K562 (cell line): ENCODE measurements around the gene YES1. TPM values are rescaled to one million over a fixed set of nuclear protein-coding genes. Genes with fewer than 3 reads are reported as not detected.
"Not testable (repeated sequence)": the region's sequence is repeated elsewhere in the genome, so short reads cannot be mapped to it uniquely, and the experiment has no call there.

Experiments
- ATAC-seq: fragments of 200-7000 bp; cut with Tn5 transposase; 3 replicates; pipeline ENCODE4 v1.9.1; 2020; ENCODE audit warnings: moderate library complexity
- BruUV-seq: library from RNA; stranded (reverse); fragments of 400-500 nt; replicated peaks from 2 replicates; lab custom pipeline; 2021; lab: Mats Ljungman, UMichigan
- CTCF ChIA-PET: fragments of 300-600 bp; formaldehyde crosslinking; extraction: SDS; loops from one replicate; lab custom pipeline; 2021; ENCODE audit warnings: low intra/inter-chr PET ratio; lab: Yijun Ruan, JAX
- POLR2A ChIA-PET: fragments of 300-600, 350-650 bp; sonication (Branson Sonifier 250); formaldehyde crosslinking; extraction: SDS; loops from one replicate; lab custom pipeline; 2021; ENCODE audit warnings: antibody characterized with exemption, inconsistent platforms; lab: Yijun Ruan, JAX
- DNase-seq, 4 experiments: peaks; one replicate each; pipeline versions ENCODE4 v3.0.0 to v3.0.0-alpha.2; 2011 to 2018; ENCODE audit warnings: low spot score in 3 of 4, mixed read lengths in 3 of 4; ENCODE audit errors: extremely low read depth in 1 of 4
- FAIRE-seq: peaks from 2 replicates; lab custom pipeline; 2011; peaks lifted over from hg19 to GRCh38; lab: Jason Lieb, UNC
- H2AFZ ChIP-seq: 2 replicates; pipeline ENCODE4 v1.6.0; 2011; ENCODE audit warnings: low read depth, low read length, control low read depth, inconsistent platforms
- H3K27ac ChIP-seq: fragments of 200-600 bp; 3 replicates; pipeline ENCODE4 v1.8.0; 2011; ENCODE audit warnings: low read depth, mild to moderate bottlenecking, control low read depth, inconsistent platforms, low read length, moderate library complexity, mixed read lengths; ENCODE audit errors: extremely low read depth
- H3K27me3 ChIP-seq, 2 experiments: fragments of 300-600 bp in 1 of 2; 2 replicates in 1 of 2; 3 replicates in 1 of 2; pipeline versions ENCODE4 v1.6.0 to v1.8.0; 2011; ENCODE audit warnings: inconsistent platforms in 2 of 2, low read length in 2 of 2, mild to moderate bottlenecking in 1 of 2, mixed read lengths in 1 of 2, moderate library complexity in 1 of 2; ENCODE audit not compliant: control insufficient read depth in 2 of 2, insufficient read depth in 2 of 2
- H3K36me3 ChIP-seq: fragments of 300-600 bp; 3 replicates; pipeline ENCODE4 v1.8.0; 2011; ENCODE audit warnings: mild to moderate bottlenecking, low read length, inconsistent platforms; ENCODE audit not compliant: control insufficient read depth, insufficient read depth
- H3K4me1 ChIP-seq, 2 experiments: fragments of 200-600 bp in 1 of 2; replicated peaks in 1 of 2; 2 replicates in 1 of 2; 3 replicates in 1 of 2; pipeline versions ENCODE4 v1.5.1 to v1.8.0; 2011; ENCODE audit warnings: inconsistent platforms in 2 of 2, low read length in 2 of 2, mild to moderate bottlenecking in 1 of 2, mixed read lengths in 1 of 2, moderate library complexity in 1 of 2; ENCODE audit not compliant: control insufficient read depth in 2 of 2, insufficient read depth in 2 of 2
- H3K4me2 ChIP-seq: 2 replicates; pipeline ENCODE4 v1.6.1; 2011; ENCODE audit warnings: low read length, control low read depth, inconsistent platforms, mixed read lengths; ENCODE audit not compliant: insufficient read depth
- H3K4me3 ChIP-seq: fragments of 200-600 bp; sonication (generic), shearing (Covaris generic); 2 replicates; pipeline ENCODE4 v1.5.1; 2016; ENCODE audit warnings: control low read depth, inconsistent platforms
- H3K79me2 ChIP-seq: fragments of 200-600 bp; 3 replicates; pipeline ENCODE4 v1.8.0; 2011; ENCODE audit warnings: low read length, inconsistent platforms; ENCODE audit not compliant: control insufficient read depth, insufficient read depth
- H3K9ac ChIP-seq, 2 experiments: 2 replicates each; pipeline versions ENCODE4 v1.6.0 to v1.6.1; 2011; ENCODE audit warnings: low read depth in 2 of 2, low read length in 2 of 2, control low read depth in 1 of 2, inconsistent platforms in 1 of 2, mild to moderate bottlenecking in 1 of 2, mixed read lengths in 1 of 2; ENCODE audit not compliant: insufficient read depth in 1 of 2
- H3K9me1 ChIP-seq: one replicate; pipeline ENCODE4 v1.6.0; 2011; ENCODE audit warnings: inconsistent platforms, mild to moderate bottlenecking, low read length, moderate library complexity; ENCODE audit not compliant: control insufficient read depth, insufficient read depth
- H3K9me3 ChIP-seq: replicated peaks from 2 replicates; pipeline ENCODE4 v1.5.1; 2011; ENCODE audit warnings: low read depth, low read length, inconsistent platforms; ENCODE audit not compliant: control insufficient read depth, insufficient read depth
- H4K20me1 ChIP-seq: replicated peaks from 2 replicates; pipeline ENCODE4 v1.6.1; 2011; ENCODE audit warnings: low read length, inconsistent platforms, mixed read lengths; ENCODE audit not compliant: control insufficient read depth, insufficient read depth
- CBFA2T2 ChIP-seq: fragments of 450-650 bp; conservative IDR thresholded peaks from 2 replicates; pipeline ENCODE4 v1.6.1; 2017; ENCODE audit warnings: mild to moderate bottlenecking
- CBFA2T3 ChIP-seq: fragments of 450-650 bp; IDR thresholded peaks from 2 replicates; pipeline ENCODE4 v1.6.1; 2017
- NCOR1 ChIP-seq: fragments of 450-650 bp; IDR thresholded peaks from 2 replicates; pipeline ENCODE4 v1.6.1; 2016; ENCODE audit warnings: mild to moderate bottlenecking, moderate library complexity
- TCF3 ChIP-seq: sonication (generic); formaldehyde crosslinking; IDR thresholded peaks from 2 replicates; pipeline ENCODE4 v1.4.0; 2020; ENCODE audit warnings: mild to moderate bottlenecking, missing genetic modification reagents
- USF2 ChIP-seq: sonication (generic); formaldehyde crosslinking; IDR thresholded peaks from 2 replicates; pipeline ENCODE4 v1.5.0; 2020; ENCODE audit warnings: missing genetic modification reagents
- ZNF384 ChIP-seq: IDR thresholded peaks from 2 replicates; pipeline ENCODE4 v1.6.1; 2012; ENCODE audit warnings: low read depth, low read length, improper control_type of control experiment
- WGBS: fragments of 100-300 bp; shearing (Covaris generic); methylation state at CpG from one replicate; pipeline ENCODE4 v1.1.6; 2016; ENCODE audit warnings: low coverage, mixed read lengths; ENCODE audit not compliant: insufficient coverage; ENCODE audit errors: missing lambda C conversion rate; 5-methylcytosine and 5-hydroxymethylcytosine counted together
- in situ Hi-C: fragments of 300-500 bp; cut with MboI; formaldehyde crosslinking; loops from 4 replicates; pipeline ENCODE4 v1.15.0; 2018; ENCODE audit warnings: inconsistent platforms, mixed read lengths
- intact Hi-C: fragments of 100-400 bp; cut with micrococcal nuclease; formaldehyde crosslinking; loops from 2 replicates; pipeline ENCODE4 v1.14.2; 2022
- polyA plus RNA-seq, 8 experiments: library from polyadenylated mRNA; depleted of rRNA in 4 of 8; stranded (reverse) in 5 of 8; unstranded in 3 of 8; fragments of >200 nt; fragmentation: Nextera tagmentation in 2 of 8; fragmentation: Illumina TruSeq in 1 of 8; extraction: Ambion mirVana in 2 of 8; extraction: Trizol in 1 of 8; gene quantifications; 2 replicates each; pipeline versions ENCODE4 v1.2.1 to v1.2.3, GENCODE V29; 2011 to 2014; ENCODE audit warnings: inconsistent platforms in 1 of 8, missing spikeins in 1 of 8
- total RNA-seq, 7 experiments: library from RNA; depleted of rRNA in 6 of 7; stranded (reverse); fragments of >200 nt in 6 of 7; fragmentation: Illumina TruSeq in 2 of 7; extraction: Trizol in 2 of 7; gene quantifications; 2 replicates each; pipeline versions ENCODE4 v1.2.1 to v1.2.3, GENCODE V29; 2011 to 2021; ENCODE audit warnings: low replicate concordance in 1 of 7

YES1 gene
- total and polyA plus RNA-seq, 9 of the 15 experiments (the other 6 are each of a cell fraction or from before 2014, with no cell fraction given) = 37.2 to 115 (median 77.7) TPM

- H3K9me3 ChIP-seq, H3K27ac ChIP-seq, intact Hi-C loops, BruUV-seq, H3K9me1 ChIP-seq, H3K9ac ChIP-seq, H3K4me2 ChIP-seq, H4K20me1 ChIP-seq, in situ Hi-C loops, H3K4me3 ChIP-seq, H3K27me3 ChIP-seq: not testable (repeated sequence)
- H3K36me3 ChIP-seq = peaks cover 86% of the 10 kb centered on the region; the same call in 2 of the 3 replicates
- peak in 1 of 4 experiments; percentile 37 for DNase-seq
- peaks cover 0 to 18% of the 10 kb centered on the region in 2 experiments; a peak in 3 of 5 replicates for H3K4me1 ChIP-seq
- ChIA-PET POLR2A (interaction anchor here (0.7 to 3.0 kb wide), 5 partner anchors 9 to 116 kb away, joined by 3 to 12 read pairs (median 9); no protein-coding TSS in a partner anchor), CTCF (interaction anchor here (0.7 kb wide), 1 partner anchor 11 kb away, joined by 4 read pairs; no protein-coding TSS in a partner anchor)
- 0 out of 2 replicates have a peak, but pooled peaks have one; percentile 24 for TF ChIP-seq ZNF384
- TF ChIP-seq USF2 (CRISPR knock-in tag) = peak; percentile 23; the same call in 1 of the 2 replicates
- 0 out of 2 replicates have a peak, but pooled peaks have one; percentile 4 for TF ChIP-seq NCOR1
- TF ChIP-seq TCF3 (CRISPR knock-in tag) = peak; percentile 42
- TF ChIP-seq CBFA2T2 = 0 out of 2 replicates have a peak, but pooled peaks have one; percentile 20
- peak; percentile 52; the same call in 1 of the 2 replicates for TF ChIP-seq CBFA2T3
- TF ChIP-seq, all 486 proteins: peak for 6; not testable (repeated sequence) for 480
- 53% methylated on average over 9 of the region's 9 CpGs for WGBS
- not testable (repeated sequence) for H2AFZ ChIP-seq, FAIRE-seq, H3K79me2 ChIP-seq, ATAC-seq
These were observed 129.6 kb downstream of the YES1 start for GRCh38 chr18:682416-682815.
